PFSK-1 (cell line): ENCODE data around the gene TRAP1.

ENCODE experiments used
- POLR2AphosphoS5 ChIP-seq: IDR thresholded peaks from 2 replicates; pipeline ENCODE4 v1.6.1; 2012; ENCODE audit warnings: low read depth, mild to moderate bottlenecking, control low read depth, low read length, moderate library complexity
- REST ChIP-seq, 2 experiments: IDR thresholded peaks; 2 replicates each; pipeline versions ENCODE4 v1.6.1 to v1.8.0; 2011 to 2012; ENCODE audit warnings: low read depth in 2 of 2, low read length in 2 of 2, control low read depth in 1 of 2, inconsistent platforms in 1 of 2, mild to moderate bottlenecking in 1 of 2, moderate library complexity in 1 of 2; ENCODE audit not compliant: insufficient read depth in 1 of 2
- TAF1 ChIP-seq: IDR thresholded peaks from 2 replicates; pipeline ENCODE4 v1.6.1; 2012; ENCODE audit warnings: low read length, control low read depth, borderline replicate concordance; ENCODE audit not compliant: insufficient read depth

- TF ChIP-seq REST (IDR thresholded peaks at IDR 0.05; ENCODE audit: insufficient read depth in 1 of 2, low read depth in 2 of 2, low read length in 2 of 2): no peak
- no peak for TF ChIP-seq TAF1
- TF ChIP-seq POLR2AphosphoS5: no peak
These were observed 93.7 kb downstream of the TRAP1 start for GRCh38 chr16:3623642-3624041.
